Natural killer cell treated with Interleukin-12 subunit alpha and Interleukin-12 subunit beta and Interleukin-15 and Interleukin-18, amount 100 ng/mL, for 72 hours (primary cell): ENCODE results near the gene RAB36. TPM values are rescaled to one million over a fixed set of nuclear protein-coding genes. Genes with fewer than 3 reads are reported as not detected.
A peak's percentile ranks its signal among the peaks of the same experiment; 100 is the strongest.

Source experiments
- ATAC-seq, 2 donors: fragments of 150-1000 bp; cut with Tn5 transposase in 1 of 2; sonication (Bioruptor Pico), chemical (Tn5 transposase) in 1 of 2; 2 replicates each; pipeline ENCODE4 v1.10.0; 2021
- DNase-seq: peaks from one replicate; pipeline ENCODE4 v3.0.0; 2022; ENCODE audit warnings: low spot score
- H3K27ac Mint-ChIP-seq, 2 donors: 1 replicate in 1 of 2; 2 replicates in 1 of 2; pipeline ENCODE4 v1.8.0; 2022; ENCODE audit warnings: mixed read lengths in 2 of 2, mild to moderate bottlenecking in 1 of 2, moderate library complexity in 1 of 2
- H3K27me3 Mint-ChIP-seq, 2 donors: 1 replicate in 1 of 2; 2 replicates in 1 of 2; pipeline ENCODE4 v1.8.0; 2022; ENCODE audit warnings: mixed read lengths in 2 of 2
- H3K36me3 Mint-ChIP-seq: one replicate; pipeline ENCODE4 v1.8.0; 2022; ENCODE audit warnings: mixed read lengths
- H3K4me1 Mint-ChIP-seq, 2 donors: 1 replicate in 1 of 2; 2 replicates in 1 of 2; pipeline ENCODE4 v1.8.0; 2022; ENCODE audit warnings: low read depth in 2 of 2, mixed read lengths in 2 of 2, mild to moderate bottlenecking in 1 of 2
- H3K4me3 Mint-ChIP-seq: one replicate; pipeline ENCODE4 v1.8.0; 2022; ENCODE audit warnings: mixed read lengths
- H3K9me3 Mint-ChIP-seq: 2 replicates; pipeline ENCODE4 v1.8.0; 2022; ENCODE audit warnings: mixed read lengths
- total RNA-seq, 2 donors: library from RNA; stranded (reverse); gene quantifications; one replicate each; pipeline ENCODE4 v1.2.3, GENCODE V29; 2022

Gene RAB36, protein sequence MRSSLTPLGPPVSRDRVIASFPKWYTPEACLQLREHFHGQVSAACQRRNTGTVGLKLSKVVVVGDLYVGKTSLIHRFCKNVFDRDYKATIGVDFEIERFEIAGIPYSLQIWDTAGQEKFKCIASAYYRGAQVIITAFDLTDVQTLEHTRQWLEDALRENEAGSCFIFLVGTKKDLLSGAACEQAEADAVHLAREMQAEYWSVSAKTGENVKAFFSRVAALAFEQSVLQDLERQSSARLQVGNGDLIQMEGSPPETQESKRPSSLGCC
- 1 to 10 TPM; 2.1 to 2.7 TPM for total RNA-seq

DNA sequence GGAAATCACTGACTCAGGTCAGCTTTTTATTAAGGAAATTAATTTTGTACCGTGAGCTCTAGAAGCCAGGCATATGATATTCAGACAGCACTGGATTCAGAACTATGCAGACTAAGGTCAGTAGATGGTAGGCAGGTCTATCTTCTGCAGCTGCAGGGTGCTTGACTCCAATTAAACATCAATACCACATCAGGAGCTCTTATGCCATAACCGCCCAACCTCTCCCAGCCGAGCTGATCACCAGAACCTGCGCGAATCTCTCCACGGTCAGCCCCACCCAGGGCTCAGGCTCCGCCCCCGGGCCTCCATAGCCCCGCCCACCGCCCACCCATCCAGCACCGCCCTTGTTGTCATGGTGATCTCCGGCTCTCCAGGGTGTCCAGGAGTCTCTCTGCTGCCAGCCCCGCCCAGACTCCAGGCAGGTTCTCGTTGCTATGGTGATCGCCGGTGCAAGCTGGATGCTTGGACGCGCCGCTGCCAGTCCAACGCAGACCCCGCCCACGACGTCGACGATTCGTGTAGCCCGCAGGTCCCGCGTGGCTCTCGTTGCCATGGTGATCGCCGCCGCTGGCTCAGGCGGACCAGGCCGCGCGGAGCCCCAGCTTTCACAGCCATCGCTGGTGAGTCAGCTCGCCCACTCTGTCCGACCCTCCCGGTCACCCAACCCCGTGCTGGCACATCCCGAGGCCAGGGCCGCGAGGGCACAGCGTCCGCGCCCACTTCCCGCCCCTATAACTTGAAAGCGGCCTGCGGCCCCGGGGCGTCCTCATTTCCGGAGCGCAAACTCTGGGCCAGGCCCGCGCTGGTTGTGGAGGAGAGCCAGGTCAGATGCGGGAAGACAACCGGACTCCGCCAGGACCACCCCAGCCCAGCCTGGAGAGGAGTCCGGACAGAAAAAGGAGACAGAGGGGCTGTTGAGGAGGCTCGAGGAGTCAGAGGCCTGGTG, at the start of gene RAB36:
RAB36 (plus strand) TSS at position 546 of the 946 bp plus-strand sequence. CDS start 1,140 bp downstream, outside the sequence.
- Mint-ChIP-seq H3K4me3 (peak within 1 kb of the TSS; percentile 75), H3K27ac (peak within 1 kb of the TSS; percentile 59 to 66), H3K36me3 (no peaks in the 10 kb centered on the region), H3K4me1 (peaks cover 25 to 48% of the 10 kb centered on the region in 2 donors), H3K9me3 (no peaks in the 10 kb centered on the region), H3K27me3 (no peaks in the 10 kb centered on the region)
- ATAC-seq (peak; percentile 80 to 89), DNase-seq (peak; percentile 96)

DNA sequence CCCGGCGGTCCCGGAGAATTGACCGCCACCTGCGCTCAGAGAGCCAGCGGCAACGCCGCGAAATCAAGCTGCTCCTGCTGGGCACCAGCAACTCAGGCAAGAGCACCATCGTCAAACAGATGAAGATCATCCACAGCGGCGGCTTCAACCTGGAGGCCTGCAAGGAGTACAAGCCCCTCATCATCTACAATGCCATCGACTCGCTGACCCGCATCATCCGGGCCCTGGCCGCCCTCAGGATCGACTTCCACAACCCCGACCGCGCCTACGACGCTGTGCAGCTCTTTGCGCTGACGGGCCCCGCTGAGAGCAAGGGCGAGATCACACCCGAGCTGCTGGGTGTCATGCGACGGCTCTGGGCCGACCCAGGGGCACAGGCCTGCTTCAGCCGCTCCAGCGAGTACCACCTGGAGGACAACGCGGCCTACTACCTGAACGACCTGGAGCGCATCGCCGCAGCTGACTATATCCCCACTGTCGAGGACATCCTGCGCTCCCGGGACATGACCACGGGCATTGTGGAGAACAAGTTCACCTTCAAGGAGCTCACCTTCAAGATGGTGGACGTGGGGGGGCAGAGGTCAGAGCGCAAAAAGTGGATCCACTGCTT, 49.4 kb upstream of the RAB36 start:
- no peak overlapping the region for H3K27ac Mint-ChIP-seq
- H3K9me3 Mint-ChIP-seq: no peaks in the 10 kb centered on the region
- ATAC-seq (no peak), DNase-seq (no peak)
- no peaks in the 10 kb centered on the region for H3K27me3 Mint-ChIP-seq
- H3K4me3 Mint-ChIP-seq: no peak overlapping the region
- peaks cover 0 to 2% of the 10 kb centered on the region in 2 donors for H3K4me1 Mint-ChIP-seq
- H3K36me3 Mint-ChIP-seq: no peaks in the 10 kb centered on the region

DNA sequence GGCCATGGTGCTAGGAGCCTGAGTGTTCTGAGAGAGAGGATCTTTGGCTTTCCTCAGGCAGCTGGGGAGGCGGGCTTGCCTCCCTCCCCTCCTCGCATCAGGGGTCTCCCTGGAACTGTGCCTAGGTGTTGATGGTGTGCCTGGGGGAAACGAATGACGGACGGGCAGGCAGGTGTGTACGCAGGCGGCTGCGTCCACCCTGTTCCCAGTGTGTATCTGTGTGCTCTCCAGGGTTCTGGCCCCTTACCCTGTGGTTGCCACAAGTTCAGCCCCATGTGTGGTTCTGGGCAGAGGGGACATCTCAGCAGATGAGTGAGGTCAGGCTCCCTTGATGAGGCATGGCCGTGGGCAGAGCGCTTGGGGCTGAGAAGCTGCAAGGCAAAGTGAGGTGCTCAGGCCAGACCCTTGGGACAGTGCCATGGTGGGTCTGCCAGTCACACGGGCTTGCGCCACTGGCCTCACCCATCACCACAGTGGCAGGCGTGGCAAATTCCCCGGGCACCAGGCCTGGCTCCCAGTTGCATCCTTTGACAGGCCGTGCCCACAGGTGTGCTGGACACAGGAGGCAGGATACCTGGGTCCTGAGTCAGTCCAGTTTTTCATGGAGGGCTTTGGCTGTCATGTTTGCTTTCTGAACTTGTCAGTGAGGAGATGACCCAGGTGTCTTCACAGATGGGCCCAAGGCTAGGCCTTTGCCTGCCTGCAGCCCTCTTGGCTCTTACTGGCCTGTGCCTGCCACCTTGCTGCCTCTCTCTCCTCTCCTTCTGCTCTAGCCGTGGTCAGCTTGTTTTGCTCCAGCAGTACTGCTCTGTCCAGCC, 47.7 kb upstream of the RAB36 start:
- H3K27ac Mint-ChIP-seq: no peak overlapping the region
- H3K4me3 Mint-ChIP-seq: no peak overlapping the region
- H3K4me1 Mint-ChIP-seq: peaks cover 0 to 2% of the 10 kb centered on the region in 2 donors
- ATAC-seq: no peak
- H3K27me3 Mint-ChIP-seq: no peaks in the 10 kb centered on the region
- no peaks in the 10 kb centered on the region for H3K36me3 Mint-ChIP-seq
- H3K9me3 Mint-ChIP-seq: no peaks in the 10 kb centered on the region
- DNase-seq: no peak

DNA sequence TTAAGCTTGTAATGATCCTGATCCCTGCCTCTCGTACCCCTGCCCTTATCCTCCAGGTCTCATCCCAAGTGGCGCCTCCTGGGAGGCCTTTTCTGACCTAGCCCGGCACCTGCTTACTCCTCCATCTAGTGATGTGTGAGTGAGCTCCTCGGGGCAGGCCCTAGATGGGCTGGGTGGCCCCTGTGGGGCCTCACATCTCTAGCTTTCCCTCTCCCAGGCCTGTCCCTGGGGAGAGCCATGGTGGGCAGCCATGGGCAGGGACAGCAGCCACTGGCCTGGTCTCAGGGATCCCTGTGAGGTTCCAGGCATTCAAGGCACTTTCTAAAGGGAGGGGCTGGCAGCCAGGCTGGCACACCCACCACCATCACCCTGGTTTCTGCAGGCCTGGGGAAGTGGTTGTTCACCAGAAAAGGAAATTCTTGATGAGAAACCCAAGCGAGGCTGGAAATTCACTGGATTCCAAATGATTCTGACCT, 47.0 kb upstream of the RAB36 start:
- Mint-ChIP-seq H3K36me3 (no peaks in the 10 kb centered on the region), H3K4me3 (no peak overlapping the region), H3K4me1 (peaks cover 0 to 2% of the 10 kb centered on the region in 2 donors), H3K9me3 (no peaks in the 10 kb centered on the region), H3K27ac (no peak overlapping the region), H3K27me3 (no peaks in the 10 kb centered on the region)
- ATAC-seq: no peak
- DNase-seq: no peak

DNA sequence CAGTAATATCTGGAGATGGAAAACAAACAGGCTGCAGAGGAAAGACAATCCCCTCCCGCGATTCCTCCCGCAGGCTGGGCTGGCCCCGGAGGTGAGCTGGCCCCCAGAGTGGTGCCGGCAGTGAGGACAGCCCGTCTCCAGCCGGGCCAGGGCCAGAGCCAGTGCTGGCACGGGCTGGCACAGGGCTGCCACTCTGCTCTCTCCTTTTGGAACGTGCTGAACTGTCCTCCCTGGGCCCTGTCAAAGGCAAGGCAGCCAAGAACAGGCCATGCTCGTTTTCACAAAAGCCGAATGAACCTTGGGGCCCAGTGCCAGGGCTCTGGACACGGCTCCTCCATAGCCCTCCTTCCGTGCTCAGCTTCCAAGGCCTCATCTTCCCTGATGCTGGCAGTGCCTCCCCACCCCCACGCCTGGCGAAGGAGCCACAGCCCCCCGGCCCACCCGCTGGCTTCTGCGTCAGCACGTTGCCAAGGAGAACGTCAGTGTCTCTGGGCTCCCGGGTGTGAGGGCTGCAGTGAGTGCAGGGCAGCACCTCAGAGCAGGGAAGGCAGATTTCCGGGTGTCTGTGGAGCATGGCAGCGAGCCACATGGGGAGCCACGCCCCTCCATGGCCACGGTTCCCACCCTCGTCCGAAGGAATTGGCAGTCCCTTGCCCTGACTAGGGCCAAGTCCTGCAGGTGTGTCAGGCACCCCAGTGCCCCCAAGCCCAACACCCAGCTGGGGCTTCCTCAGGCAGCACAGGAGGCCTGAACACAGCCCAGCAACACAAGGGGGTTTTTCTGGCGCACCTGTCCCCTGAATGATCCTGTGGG, 46.4 kb upstream of the RAB36 start:
- Mint-ChIP-seq H3K27me3 (no peaks in the 10 kb centered on the region), H3K4me3 (no peak overlapping the region), H3K4me1 (no peaks in the 10 kb centered on the region), H3K36me3 (no peaks in the 10 kb centered on the region), H3K9me3 (no peaks in the 10 kb centered on the region), H3K27ac (no peak overlapping the region)
- ATAC-seq: no peak
- DNase-seq: no peak

DNA sequence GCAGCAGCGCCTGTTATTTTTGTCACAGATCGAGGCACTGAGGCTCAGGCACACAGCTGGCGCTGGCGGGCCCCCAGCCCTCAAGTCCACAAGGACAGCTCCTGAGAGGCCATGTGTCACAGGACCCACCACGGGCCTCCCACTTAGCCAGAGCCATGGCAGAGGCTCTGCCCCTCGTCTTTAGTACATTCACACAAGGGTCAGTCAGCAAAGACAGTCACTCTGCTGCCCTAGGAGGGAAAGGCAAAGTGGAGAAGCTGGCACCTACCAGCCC, 45.8 kb upstream of the RAB36 start:
- no peak overlapping the region for H3K27ac Mint-ChIP-seq
- no peak overlapping the region for H3K4me3 Mint-ChIP-seq
- DNase-seq (no peak), ATAC-seq (no peak)
- no peaks in the 10 kb centered on the region for H3K9me3 Mint-ChIP-seq
- H3K36me3 Mint-ChIP-seq: no peaks in the 10 kb centered on the region
- H3K4me1 Mint-ChIP-seq: no peaks in the 10 kb centered on the region
- no peaks in the 10 kb centered on the region for H3K27me3 Mint-ChIP-seq

DNA sequence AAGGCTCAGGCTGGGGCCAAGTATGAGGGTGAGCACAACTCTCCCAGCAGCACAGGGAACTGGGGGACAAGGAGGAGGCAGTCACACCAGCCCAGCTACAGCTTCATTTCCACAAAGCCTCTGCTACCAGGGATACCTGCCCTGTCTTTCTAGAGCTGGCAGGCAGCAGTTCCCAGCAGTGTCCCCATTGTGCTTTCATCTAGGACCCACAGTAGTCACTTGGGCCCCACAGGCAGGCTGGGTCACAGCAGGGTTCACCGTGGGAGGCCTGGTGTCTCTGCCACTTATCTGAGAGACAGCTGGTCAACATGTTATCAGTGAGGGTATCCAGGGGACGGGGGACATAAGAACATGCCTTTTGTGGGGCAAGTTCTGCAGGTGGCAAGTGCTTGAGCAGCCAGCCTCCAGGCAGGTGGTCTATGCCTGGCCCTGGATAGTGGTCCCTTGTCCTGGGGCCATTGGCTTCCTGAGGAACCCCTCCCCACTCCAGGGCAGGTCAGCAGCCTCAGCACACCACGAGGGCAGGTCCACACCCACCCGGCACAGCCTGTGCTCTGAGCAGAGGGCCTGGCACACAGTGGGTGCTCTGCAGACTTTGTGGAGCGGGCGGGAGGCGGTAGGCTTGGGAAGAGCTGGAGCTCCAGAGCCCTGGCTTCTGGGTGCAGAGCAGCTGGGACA, 45.0 kb upstream of the RAB36 start:
- Mint-ChIP-seq H3K4me3 (no peak overlapping the region), H3K27me3 (no peaks in the 10 kb centered on the region), H3K36me3 (no peaks in the 10 kb centered on the region), H3K9me3 (no peaks in the 10 kb centered on the region), H3K4me1 (no peaks in the 10 kb centered on the region), H3K27ac (no peak overlapping the region)
- ATAC-seq (no peak), DNase-seq (no peak)

DNA sequence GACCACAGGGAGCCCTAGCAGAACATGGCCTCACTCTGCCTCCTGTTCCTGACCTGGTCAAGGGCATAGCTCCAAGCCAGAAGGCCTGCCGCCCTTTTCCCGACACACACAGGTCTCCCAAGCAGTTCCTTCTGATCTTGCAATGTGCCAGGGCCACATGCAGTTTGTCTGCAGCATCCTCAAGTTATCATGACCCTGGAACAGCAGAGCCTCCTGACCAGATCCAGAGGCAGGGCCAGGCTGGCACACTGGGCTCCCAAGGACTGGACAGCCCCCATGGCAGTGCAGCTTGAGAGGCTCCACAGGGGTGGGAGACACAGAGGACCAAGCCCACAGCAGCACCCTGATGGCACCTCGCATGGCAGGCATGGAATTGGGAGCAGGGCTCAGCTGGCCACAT, 43.8 kb upstream of the RAB36 start:
- Mint-ChIP-seq H3K9me3 (no peaks in the 10 kb centered on the region), H3K27ac (no peak overlapping the region), H3K36me3 (no peaks in the 10 kb centered on the region), H3K27me3 (no peaks in the 10 kb centered on the region), H3K4me1 (no peaks in the 10 kb centered on the region), H3K4me3 (no peak overlapping the region)
- ATAC-seq (no peak), DNase-seq (no peak)

DNA sequence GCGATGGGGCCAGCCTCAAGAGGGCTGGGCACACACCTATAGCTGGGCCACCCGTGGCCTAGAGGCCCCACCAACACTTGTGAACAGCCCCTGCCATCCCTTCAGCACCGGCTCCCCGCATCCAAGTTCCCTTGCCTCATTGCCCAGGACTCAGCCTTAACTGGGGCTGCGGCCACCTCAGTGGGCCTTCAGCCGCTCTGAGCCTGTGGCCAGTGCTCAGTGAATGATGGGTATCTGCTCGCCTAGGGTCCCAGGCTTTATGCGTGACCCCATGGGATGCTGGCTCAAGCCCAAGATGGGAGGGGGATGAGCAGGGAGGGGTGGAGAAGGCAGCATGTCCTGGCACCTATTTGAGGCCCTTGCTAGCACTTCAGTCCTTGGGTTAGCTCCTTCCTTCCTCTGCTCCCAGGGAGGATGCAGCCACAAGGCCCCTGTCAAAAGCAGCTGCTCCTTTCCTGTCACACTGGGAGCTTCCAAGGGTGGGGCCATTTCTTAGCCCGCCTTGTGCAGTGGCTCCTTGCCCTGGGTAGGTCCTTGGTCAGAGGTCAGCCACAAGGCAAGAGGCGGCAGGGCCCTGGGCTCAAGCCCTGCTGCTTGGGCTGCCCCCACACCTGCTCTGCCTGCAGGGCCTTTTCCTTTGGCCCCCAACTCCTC, 43.1 kb upstream of the RAB36 start:
- DNase-seq: no peak
- Mint-ChIP-seq H3K4me3 (no peak overlapping the region), H3K27ac (no peak overlapping the region), H3K4me1 (no peaks in the 10 kb centered on the region), H3K27me3 (no peaks in the 10 kb centered on the region), H3K36me3 (no peaks in the 10 kb centered on the region), H3K9me3 (no peaks in the 10 kb centered on the region)
- ATAC-seq: no peak

DNA sequence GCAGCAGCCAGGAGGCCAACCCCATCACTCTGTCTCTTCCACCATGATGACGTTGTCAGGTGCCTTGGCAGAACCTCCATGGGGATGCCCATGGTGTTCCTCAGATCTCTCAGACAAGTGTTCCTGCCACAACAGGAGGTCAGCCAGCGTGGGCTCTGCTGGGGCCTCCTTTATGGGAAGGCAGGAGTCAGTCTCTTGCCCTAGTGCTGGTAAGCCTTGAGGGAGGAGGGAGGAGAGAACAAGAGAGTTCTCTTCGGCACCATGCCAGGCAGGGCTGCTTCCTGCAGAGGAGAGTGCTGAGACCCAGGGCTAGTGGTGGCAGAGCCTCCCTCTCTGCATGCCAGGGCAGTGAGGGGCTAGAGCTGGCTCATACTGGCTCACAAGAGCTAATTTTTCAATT, 42.5 kb upstream of the RAB36 start:
- H3K4me1 Mint-ChIP-seq: no peaks in the 10 kb centered on the region
- no peaks in the 10 kb centered on the region for H3K9me3 Mint-ChIP-seq
- DNase-seq (no peak), ATAC-seq (no peak)
- no peaks in the 10 kb centered on the region for H3K27me3 Mint-ChIP-seq
- no peaks in the 10 kb centered on the region for H3K36me3 Mint-ChIP-seq
- no peak overlapping the region for H3K27ac Mint-ChIP-seq
- H3K4me3 Mint-ChIP-seq: no peak overlapping the region

DNA sequence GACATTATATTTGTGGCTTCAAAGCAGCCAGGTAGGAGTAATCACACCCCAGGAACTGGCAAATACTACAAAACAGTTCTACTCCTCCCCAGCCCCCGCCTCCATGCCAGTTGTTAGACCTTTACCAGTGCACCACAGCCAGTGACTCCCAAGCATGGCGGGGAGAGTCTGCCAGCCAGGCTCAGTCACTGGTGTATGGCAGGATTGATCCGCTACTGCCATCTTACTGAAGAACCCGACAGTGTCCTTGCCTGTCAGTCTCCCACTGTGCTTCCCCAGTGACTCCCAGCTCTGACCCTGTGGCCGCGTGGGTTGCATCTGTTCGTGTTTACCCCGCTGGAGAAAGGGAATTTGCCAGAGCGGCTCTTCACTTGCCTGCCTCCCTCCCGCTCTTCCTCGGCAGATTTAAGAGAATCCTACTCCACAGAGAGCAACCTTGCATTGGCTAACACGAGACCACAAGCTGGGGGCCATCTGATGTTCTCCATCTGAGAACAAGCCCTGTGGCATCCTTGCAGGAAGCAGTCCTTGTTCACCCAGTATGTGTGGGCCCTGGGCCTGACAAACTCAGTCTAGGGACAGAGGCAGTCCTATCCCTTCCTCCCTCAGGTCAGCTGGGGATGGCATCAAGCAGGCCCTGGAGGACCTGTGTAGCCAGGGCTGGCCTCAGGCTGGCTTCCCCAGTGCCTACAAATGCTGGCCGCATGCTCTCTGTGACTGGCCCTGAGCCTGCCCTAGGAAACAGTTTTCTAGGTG, 41.9 kb upstream of the RAB36 start:
- no peak for DNase-seq
- H3K9me3 Mint-ChIP-seq: no peaks in the 10 kb centered on the region

More for the DNA sequence above, 41.9 kb upstream of the RAB36 start:
- H3K4me3 Mint-ChIP-seq: no peak overlapping the region
- H3K27me3 Mint-ChIP-seq: no peaks in the 10 kb centered on the region
- ATAC-seq: no peak
- H3K4me1 Mint-ChIP-seq: no peaks in the 10 kb centered on the region
- no peaks in the 10 kb centered on the region for H3K36me3 Mint-ChIP-seq
- H3K27ac Mint-ChIP-seq: no peak overlapping the region
